Hepatocyte (in vitro differentiated cells): ENCODE results near the gene LSR. TPM values are rescaled to one million over a fixed set of nuclear protein-coding genes. Genes with fewer than 3 reads are reported as not detected.

Source experiments
- polyA plus RNA-seq: library from polyadenylated mRNA; unstranded; fragments of >200 nt; fragmentation: Nextera tagmentation; extraction: Ambion mirVana; gene quantifications from 2 replicates; pipeline ENCODE4 v1.2.1, GENCODE V29; 2016
- total RNA-seq: library from RNA; depleted of rRNA; stranded (reverse); fragments of >200 nt; gene quantifications from 2 replicates; pipeline ENCODE4 v1.2.3, GENCODE V29; 2014

Gene LSR
- total and polyA plus RNA-seq, 2 experiments from 2014 or later, result 89.9 to 296 TPM

Other genes with a start within 250 kb of the LSR start
- gene GRAMD1A, start 248.7 kb upstream of the LSR start, total RNA-seq, result 34.8 and 35.4 TPM in 2 replicates
- 80.2 and 92.4 TPM in 2 replicates for gene GRAMD1A, start 248.7 kb upstream of the LSR start, polyA plus RNA-seq
- gene SCN1B, start 218.5 kb upstream of the LSR start, total RNA-seq, result 0.20 and 0.60 TPM in 2 replicates
- 2.5 and 3.1 TPM in 2 replicates for gene SCN1B, start 218.5 kb upstream of the LSR start, polyA plus RNA-seq
- gene HPN, start 207.3 kb upstream of the LSR start, total RNA-seq, result 150 and 162 TPM in 2 replicates
- gene HPN, start 207.3 kb upstream of the LSR start, polyA plus RNA-seq, result 206 and 241 TPM in 2 replicates
- 225 and 235 TPM in 2 replicates for gene FXYD3, start 133.2 kb upstream of the LSR start, total RNA-seq
- 491 and 542 TPM in 2 replicates for gene FXYD3, start 133.2 kb upstream of the LSR start, polyA plus RNA-seq
- gene LGI4, start 113.9 kb upstream of the LSR start, total RNA-seq, result 2.4 and 6.3 TPM in 2 replicates
- gene LGI4, start 113.9 kb upstream of the LSR start, polyA plus RNA-seq, result 5.2 and 8.8 TPM in 2 replicates
- 2.9 and 7.5 TPM in 2 replicates for gene FXYD1, start 110.2 kb upstream of the LSR start, total RNA-seq
- 18.5 and 22.0 TPM in 2 replicates for gene FXYD1, start 110.2 kb upstream of the LSR start, polyA plus RNA-seq
- gene FXYD7, start 105.7 kb upstream of the LSR start, total RNA-seq, result 0.27 TPM in 1 of 2 replicates, not detected in the other
- gene FXYD7, start 105.7 kb upstream of the LSR start, polyA plus RNA-seq, result 0.22 and 0.46 TPM in 2 replicates
- 36.4 and 42.8 TPM in 2 replicates for gene FXYD5, start 94.3 kb upstream of the LSR start, total RNA-seq
- gene FXYD5, start 94.3 kb upstream of the LSR start, polyA plus RNA-seq, result 81.1 and 90.2 TPM in 2 replicates
- gene FAM187B, start 20.3 kb upstream of the LSR start, total RNA-seq, result 0.56 TPM in 1 of 2 replicates, not detected in the other
- gene FAM187B, start 20.3 kb upstream of the LSR start, polyA plus RNA-seq, result not detected in 2 replicates
- gene USF2, start 20.0 kb downstream of the LSR start, total RNA-seq, result 55.6 and 61.4 TPM in 2 replicates
- 30.2 and 35.0 TPM in 2 replicates for gene USF2, start 20.0 kb downstream of the LSR start, polyA plus RNA-seq
- 5.1 and 7.0 TPM in 2 replicates for gene HAMP, start 33.5 kb downstream of the LSR start, total RNA-seq
- 49.3 and 55.8 TPM in 2 replicates for gene HAMP, start 33.5 kb downstream of the LSR start, polyA plus RNA-seq
- gene MAG, start 43.2 kb downstream of the LSR start, total RNA-seq, result 2.8 TPM in 1 of 2 replicates, not detected in the other
- 0.47 and 0.81 TPM in 2 replicates for gene MAG, start 43.2 kb downstream of the LSR start, polyA plus RNA-seq
- gene CD22, start 80.2 kb downstream of the LSR start, total RNA-seq, result 1.6 and 3.5 TPM in 2 replicates
- 1.9 TPM in 1 of 2 replicates, not detected in the other for gene CD22, start 80.2 kb downstream of the LSR start, polyA plus RNA-seq
- not detected in 2 replicates for gene FFAR1, start 98.9 kb downstream of the LSR start, total RNA-seq
- gene FFAR1, start 98.9 kb downstream of the LSR start, polyA plus RNA-seq, result not detected in 2 replicates
- 0.80 and 1.6 TPM in 2 replicates for gene FFAR3, start 109.5 kb downstream of the LSR start, total RNA-seq
- 2.4 TPM in 1 of 2 replicates, not detected in the other for gene FFAR3, start 109.5 kb downstream of the LSR start, polyA plus RNA-seq
- gene GPR42, start 122.1 kb downstream of the LSR start, total RNA-seq, result not detected in 2 replicates
- gene GPR42, start 122.1 kb downstream of the LSR start, polyA plus RNA-seq, result 0.17 TPM in 1 of 2 replicates, not detected in the other
- gene FFAR2, start 199.3 kb downstream of the LSR start, total RNA-seq, result 0.16 and 0.20 TPM in 2 replicates
- 0.64 TPM in 1 of 2 replicates, not detected in the other for gene FFAR2, start 199.3 kb downstream of the LSR start, polyA plus RNA-seq
- gene KRTDAP, start 241.5 kb downstream of the LSR start, total RNA-seq, result 1.6 and 2.7 TPM in 2 replicates
- gene KRTDAP, start 241.5 kb downstream of the LSR start, polyA plus RNA-seq, result 0.97 and 1.6 TPM in 2 replicates